HEK293 (cell line): ENCODE data around the gene ZNF768.

Source experiments
- HOXC10 ChIP-seq: sonication (generic); formaldehyde crosslinking; IDR thresholded peaks from 2 replicates; pipeline ENCODE4 v1.8.1; 2023; ENCODE audit warnings: mild to moderate bottlenecking, missing genetic modification reagents
- HOXD13 ChIP-seq: sonication (generic); formaldehyde crosslinking; IDR thresholded peaks from 2 replicates; pipeline ENCODE4 v1.8.0; 2022; ENCODE audit warnings: missing genetic modification reagents, borderline replicate concordance
- KLF7 ChIP-seq: fragments of 450-650 bp; formaldehyde crosslinking; IDR thresholded peaks from 2 replicates; pipeline ENCODE4 v1.5.1; 2016; ENCODE audit warnings: missing biosample characterization, missing genetic modification characterization, borderline replicate concordance
- KLF8 ChIP-seq: fragments of 450-650 bp; formaldehyde crosslinking; IDR thresholded peaks from 2 replicates; pipeline ENCODE4 v1.5.1; 2016; ENCODE audit warnings: missing biosample characterization, missing genetic modification characterization
- SP2 ChIP-seq: fragments of 450-650 bp; formaldehyde crosslinking; IDR thresholded peaks from 2 replicates; pipeline ENCODE4 v1.5.1; 2016; ENCODE audit warnings: missing biosample characterization, missing genetic modification characterization
- YY2 ChIP-seq: fragments of 450-650 bp; formaldehyde crosslinking; IDR thresholded peaks from 2 replicates; pipeline ENCODE4 v1.5.1; 2016; ENCODE audit warnings: missing biosample characterization, missing genetic modification characterization
- ZBTB17 ChIP-seq: fragments of 450-650 bp; formaldehyde crosslinking; IDR thresholded peaks from 2 replicates; pipeline ENCODE4 v1.5.1; 2016; ENCODE audit warnings: missing biosample characterization, missing genetic modification characterization
- ZBTB21 ChIP-seq: fragments of 450-650 bp; formaldehyde crosslinking; IDR thresholded peaks from 2 replicates; pipeline ENCODE4 v1.5.1; 2017; ENCODE audit warnings: missing biosample characterization, missing genetic modification characterization
- ZFP41 ChIP-seq: fragments of 450-650 bp; formaldehyde crosslinking; IDR thresholded peaks from 2 replicates; pipeline ENCODE4 v1.5.1; 2016; ENCODE audit warnings: missing biosample characterization, missing genetic modification characterization, borderline replicate concordance
- ZNF155 ChIP-seq: fragments of 450-650 bp; formaldehyde crosslinking; IDR thresholded peaks from 2 replicates; pipeline ENCODE4 v1.5.1; 2016; ENCODE audit warnings: missing biosample characterization, missing genetic modification characterization
- ZNF157 ChIP-seq: fragments of 450-650 bp; formaldehyde crosslinking; IDR thresholded peaks from 2 replicates; pipeline ENCODE4 v1.5.1; 2016; ENCODE audit warnings: missing biosample characterization, missing genetic modification characterization
- ZNF16 ChIP-seq: fragments of 450-650 bp; formaldehyde crosslinking; IDR thresholded peaks from 2 replicates; pipeline ENCODE4 v1.5.1; 2016; ENCODE audit warnings: low read depth, missing biosample characterization, missing genetic modification characterization
- ZNF174 ChIP-seq: fragments of 450-650 bp; formaldehyde crosslinking; IDR thresholded peaks from 2 replicates; pipeline ENCODE4 v1.5.0; 2017; ENCODE audit warnings: missing biosample characterization, mild to moderate bottlenecking, missing genetic modification characterization
- ZNF202 ChIP-seq: fragments of 450-650 bp; formaldehyde crosslinking; IDR thresholded peaks from 2 replicates; pipeline ENCODE4 v1.5.1; 2016; ENCODE audit warnings: missing biosample characterization, missing genetic modification characterization, borderline replicate concordance
- ZNF24 ChIP-seq: fragments of 450-650 bp; formaldehyde crosslinking; IDR thresholded peaks from 2 replicates; pipeline ENCODE4 v1.5.1; 2016; ENCODE audit warnings: missing biosample characterization, missing genetic modification characterization
- ZNF302 ChIP-seq: fragments of 450-650 bp; formaldehyde crosslinking; IDR thresholded peaks from 2 replicates; pipeline ENCODE4 v1.5.1; 2016; ENCODE audit warnings: missing biosample characterization, missing genetic modification characterization, low read depth
- ZNF311 ChIP-seq: fragments of 450-650 bp; formaldehyde crosslinking; IDR thresholded peaks from 2 replicates; pipeline ENCODE4 v1.5.1; 2017; ENCODE audit warnings: missing biosample characterization, missing genetic modification characterization, borderline replicate concordance
- ZNF514 ChIP-seq: fragments of 450-650 bp; formaldehyde crosslinking; IDR thresholded peaks from 2 replicates; pipeline ENCODE4 v1.5.1; 2016; ENCODE audit warnings: missing biosample characterization, missing genetic modification characterization
- ZNF530 ChIP-seq: fragments of 450-650 bp; formaldehyde crosslinking; IDR thresholded peaks from 2 replicates; pipeline ENCODE4 v1.5.1; 2016; ENCODE audit warnings: low read depth, missing biosample characterization, missing genetic modification characterization
- ZNF658 ChIP-seq: fragments of 450-650 bp; formaldehyde crosslinking; IDR thresholded peaks from 2 replicates; pipeline ENCODE4; 2016; ENCODE audit warnings: missing biosample characterization, missing genetic modification characterization
- ZNF664 ChIP-seq: fragments of 450-650 bp; formaldehyde crosslinking; IDR thresholded peaks from 2 replicates; pipeline ENCODE4 v1.5.1; 2016; ENCODE audit warnings: missing biosample characterization, missing genetic modification characterization
- ZNF701 ChIP-seq: fragments of 450-650 bp; formaldehyde crosslinking; IDR thresholded peaks from 2 replicates; pipeline ENCODE4 v1.5.1; 2016; ENCODE audit warnings: missing biosample characterization, missing genetic modification characterization
- ZNF768 ChIP-seq: fragments of 450-650 bp; formaldehyde crosslinking; IDR thresholded peaks from 2 replicates; pipeline ENCODE4 v1.5.1; 2018; ENCODE audit warnings: missing biosample characterization, mild to moderate bottlenecking, missing genetic modification characterization
- TF ChIP-seq, protein P1 (sequence below): fragments of 450-650 bp; formaldehyde crosslinking; IDR thresholded peaks from 2 replicates; pipeline ENCODE4 v1.5.1; 2017; ENCODE audit warnings: missing biosample characterization, mild to moderate bottlenecking, missing genetic modification characterization, moderate library complexity
- TF ChIP-seq, protein P2 (sequence below): fragments of 450-650 bp; formaldehyde crosslinking; IDR thresholded peaks from 2 replicates; pipeline ENCODE4 v1.5.1; 2016; ENCODE audit warnings: missing biosample characterization, missing genetic modification characterization
- TF ChIP-seq, protein P3 (sequence below): fragments of 450-650 bp; formaldehyde crosslinking; IDR thresholded peaks from 2 replicates; pipeline ENCODE4 v1.5.1; 2016; ENCODE audit warnings: missing biosample characterization, missing genetic modification characterization
- TF ChIP-seq, protein P4 (sequence below): fragments of 450-650 bp; formaldehyde crosslinking; IDR thresholded peaks from 2 replicates; pipeline ENCODE4 v1.5.1; 2016; ENCODE audit warnings: missing biosample characterization, missing genetic modification characterization
- TF ChIP-seq, protein P5 (sequence below): IDR thresholded peaks from 2 replicates; pipeline ENCODE4 v1.6.1; 2011; ENCODE audit warnings: mild to moderate bottlenecking, low read depth, low read length, borderline replicate concordance
- TF ChIP-seq, protein P6 (sequence below): fragments of 450-650 bp; formaldehyde crosslinking; IDR thresholded peaks from 2 replicates; pipeline ENCODE4 v1.5.1; 2017; ENCODE audit warnings: missing biosample characterization, missing genetic modification characterization
- TF ChIP-seq, protein P7 (sequence below): fragments of 450-650 bp; formaldehyde crosslinking; IDR thresholded peaks from 2 replicates; pipeline ENCODE4 v1.5.1; 2016; ENCODE audit warnings: missing biosample characterization, missing genetic modification characterization
- TF ChIP-seq, protein P8 (sequence below): fragments of 450-650 bp; formaldehyde crosslinking; IDR thresholded peaks from 2 replicates; pipeline ENCODE4 v1.5.1; 2017; ENCODE audit warnings: missing biosample characterization, missing genetic modification characterization

The ZNF768 gene

DNA sequence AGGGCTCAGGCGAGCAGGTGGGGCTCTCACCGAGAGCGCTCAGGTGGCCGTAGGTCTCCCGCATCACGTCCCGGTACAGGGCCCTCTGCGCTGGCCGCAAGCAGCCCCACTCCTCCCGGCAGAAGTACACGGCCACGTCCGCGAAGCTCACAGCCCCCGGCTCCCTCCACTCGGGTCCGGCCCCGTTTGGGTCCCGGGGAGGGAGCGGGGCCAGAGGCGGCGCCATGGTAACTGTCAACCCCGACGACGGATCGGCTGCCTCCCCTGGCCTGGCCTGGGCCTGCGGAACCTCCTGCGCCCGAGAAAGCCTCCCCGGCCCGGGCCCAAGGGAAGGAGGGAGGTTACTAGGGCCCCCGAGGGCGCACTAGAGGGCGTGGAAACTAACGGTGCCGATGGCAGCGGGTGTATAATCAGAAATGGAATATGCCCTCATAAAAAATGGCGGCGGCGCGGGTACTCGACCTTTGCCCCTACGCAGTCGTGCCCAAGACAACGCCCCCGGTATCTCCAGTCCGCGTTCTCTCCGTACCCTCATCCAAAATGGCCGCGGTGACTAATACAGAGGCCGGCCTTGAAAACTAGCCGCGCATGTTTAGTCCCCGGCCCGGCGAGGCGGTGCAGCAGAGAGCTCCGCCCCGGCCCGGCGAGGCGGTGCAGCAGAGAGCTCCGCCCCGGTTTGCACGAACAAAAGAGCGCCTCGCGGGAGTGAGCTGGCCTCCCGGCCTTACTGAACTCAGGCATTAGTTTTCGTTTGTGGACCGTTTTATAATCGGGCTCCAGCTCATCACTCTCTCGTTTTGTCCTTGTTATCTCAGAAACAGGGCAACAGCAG is 31.8 kb upstream of the ZNF768 start, which contains the start of gene ZNF764 (continued):
- TF ChIP-seq, protein P1, sequence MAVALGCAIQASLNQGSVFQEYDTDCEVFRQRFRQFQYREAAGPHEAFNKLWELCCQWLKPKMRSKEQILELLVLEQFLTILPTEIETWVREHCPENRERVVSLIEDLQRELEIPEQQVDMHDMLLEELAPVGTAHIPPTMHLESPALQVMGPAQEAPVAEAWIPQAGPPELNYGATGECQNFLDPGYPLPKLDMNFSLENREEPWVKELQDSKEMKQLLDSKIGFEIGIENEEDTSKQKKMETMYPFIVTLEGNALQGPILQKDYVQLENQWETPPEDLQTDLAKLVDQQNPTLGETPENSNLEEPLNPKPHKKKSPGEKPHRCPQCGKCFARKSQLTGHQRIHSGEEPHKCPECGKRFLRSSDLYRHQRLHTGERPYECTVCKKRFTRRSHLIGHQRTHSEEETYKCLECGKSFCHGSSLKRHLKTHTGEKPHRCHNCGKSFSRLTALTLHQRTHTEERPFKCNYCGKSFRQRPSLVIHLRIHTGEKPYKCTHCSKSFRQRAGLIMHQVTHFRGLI: no peak; the same call in 1 of the 2 replicates
- TF ChIP-seq, protein P2, sequence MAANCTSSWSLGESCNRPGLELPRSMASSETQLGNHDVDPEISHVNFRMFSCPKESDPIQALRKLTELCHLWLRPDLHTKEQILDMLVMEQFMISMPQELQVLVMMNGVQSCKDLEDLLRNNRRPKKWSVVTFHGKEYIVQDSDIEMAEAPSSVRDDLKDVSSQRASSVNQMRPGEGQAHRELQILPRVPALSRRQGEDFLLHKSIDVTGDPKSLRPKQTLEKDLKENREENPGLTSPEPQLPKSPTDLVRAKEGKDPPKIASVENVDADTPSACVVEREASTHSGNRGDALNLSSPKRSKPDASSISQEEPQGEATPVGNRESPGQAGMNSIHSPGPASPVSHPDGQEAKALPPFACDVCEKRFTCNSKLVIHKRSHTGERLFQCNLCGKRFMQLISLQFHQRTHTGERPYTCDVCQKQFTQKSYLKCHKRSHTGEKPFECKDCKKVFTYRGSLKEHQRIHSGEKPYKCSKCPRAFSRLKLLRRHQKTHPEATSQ (tag by site-specific recombination): peak; percentile 48; the same call in 1 of the 2 replicates
- no peak for TF ChIP-seq ZNF155 (tag by site-specific recombination)
- TF ChIP-seq ZNF768 (tag by site-specific recombination): no peak
- TF ChIP-seq ZBTB17 (tag by site-specific recombination): peak; percentile 95
- no peak for TF ChIP-seq ZNF202 (tag by site-specific recombination)
- TF ChIP-seq ZNF24: peak; percentile 84
- no peak for TF ChIP-seq HOXC10 (CRISPR knock-in tag)
- no peak for TF ChIP-seq ZNF701
- TF ChIP-seq, protein P3, sequence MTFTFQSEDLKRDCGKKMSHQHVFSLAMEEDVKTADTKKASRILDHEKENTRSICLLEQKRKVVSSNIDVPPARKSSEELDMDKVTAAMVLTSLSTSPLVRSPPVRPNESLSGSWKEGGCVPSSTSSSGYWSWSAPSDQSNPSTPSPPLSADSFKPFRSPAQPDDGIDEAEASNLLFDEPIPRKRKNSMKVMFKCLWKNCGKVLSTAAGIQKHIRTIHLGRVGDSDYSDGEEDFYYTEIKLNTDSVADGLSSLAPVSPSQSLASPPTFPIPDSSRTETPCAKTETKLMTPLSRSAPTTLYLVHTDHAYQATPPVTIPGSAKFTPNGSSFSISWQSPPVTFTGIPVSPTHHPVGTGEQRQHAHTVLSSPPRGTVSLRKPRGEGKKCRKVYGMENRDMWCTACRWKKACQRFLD (tag by site-specific recombination): no peak
- no peak for TF ChIP-seq ZFP41 (tag by site-specific recombination)
- TF ChIP-seq ZNF302 (tag by site-specific recombination): no peak
- no peak for TF ChIP-seq ZNF16 (tag by site-specific recombination)
- peak; percentile 98 for TF ChIP-seq SP2
- TF ChIP-seq ZBTB21 (tag by site-specific recombination): peak; percentile 34; the same call in 1 of the 2 replicates
- TF ChIP-seq ZNF658 (tag by site-specific recombination): no peak
- TF ChIP-seq ZNF530: no peak
- peak; percentile 88 for TF ChIP-seq KLF7 (tag by site-specific recombination)
- no peak for TF ChIP-seq ZNF174 (tag by site-specific recombination)
- 0 out of 2 replicates have a peak, but pooled peaks have one; percentile 18 for TF ChIP-seq HOXD13 (CRISPR knock-in tag)
- TF ChIP-seq, protein P4, sequence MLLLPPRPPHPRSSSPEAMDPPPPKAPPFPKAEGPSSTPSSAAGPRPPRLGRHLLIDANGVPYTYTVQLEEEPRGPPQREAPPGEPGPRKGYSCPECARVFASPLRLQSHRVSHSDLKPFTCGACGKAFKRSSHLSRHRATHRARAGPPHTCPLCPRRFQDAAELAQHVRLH (tag by site-specific recombination): peak; percentile 95
- TF ChIP-seq ZNF157: no peak
- TF ChIP-seq, protein P5, sequence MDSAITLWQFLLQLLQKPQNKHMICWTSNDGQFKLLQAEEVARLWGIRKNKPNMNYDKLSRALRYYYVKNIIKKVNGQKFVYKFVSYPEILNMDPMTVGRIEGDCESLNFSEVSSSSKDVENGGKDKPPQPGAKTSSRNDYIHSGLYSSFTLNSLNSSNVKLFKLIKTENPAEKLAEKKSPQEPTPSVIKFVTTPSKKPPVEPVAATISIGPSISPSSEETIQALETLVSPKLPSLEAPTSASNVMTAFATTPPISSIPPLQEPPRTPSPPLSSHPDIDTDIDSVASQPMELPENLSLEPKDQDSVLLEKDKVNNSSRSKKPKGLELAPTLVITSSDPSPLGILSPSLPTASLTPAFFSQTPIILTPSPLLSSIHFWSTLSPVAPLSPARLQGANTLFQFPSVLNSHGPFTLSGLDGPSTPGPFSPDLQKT: no peak
- TF ChIP-seq, protein P6, sequence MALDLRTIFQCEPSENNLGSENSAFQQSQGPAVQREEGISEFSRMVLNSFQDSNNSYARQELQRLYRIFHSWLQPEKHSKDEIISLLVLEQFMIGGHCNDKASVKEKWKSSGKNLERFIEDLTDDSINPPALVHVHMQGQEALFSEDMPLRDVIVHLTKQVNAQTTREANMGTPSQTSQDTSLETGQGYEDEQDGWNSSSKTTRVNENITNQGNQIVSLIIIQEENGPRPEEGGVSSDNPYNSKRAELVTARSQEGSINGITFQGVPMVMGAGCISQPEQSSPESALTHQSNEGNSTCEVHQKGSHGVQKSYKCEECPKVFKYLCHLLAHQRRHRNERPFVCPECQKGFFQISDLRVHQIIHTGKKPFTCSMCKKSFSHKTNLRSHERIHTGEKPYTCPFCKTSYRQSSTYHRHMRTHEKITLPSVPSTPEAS (tag by site-specific recombination): no peak
- peak; percentile 91 for TF ChIP-seq YY2 (tag by site-specific recombination)
- TF ChIP-seq KLF8 (tag by site-specific recombination): peak; percentile 96
- TF ChIP-seq, protein P7, sequence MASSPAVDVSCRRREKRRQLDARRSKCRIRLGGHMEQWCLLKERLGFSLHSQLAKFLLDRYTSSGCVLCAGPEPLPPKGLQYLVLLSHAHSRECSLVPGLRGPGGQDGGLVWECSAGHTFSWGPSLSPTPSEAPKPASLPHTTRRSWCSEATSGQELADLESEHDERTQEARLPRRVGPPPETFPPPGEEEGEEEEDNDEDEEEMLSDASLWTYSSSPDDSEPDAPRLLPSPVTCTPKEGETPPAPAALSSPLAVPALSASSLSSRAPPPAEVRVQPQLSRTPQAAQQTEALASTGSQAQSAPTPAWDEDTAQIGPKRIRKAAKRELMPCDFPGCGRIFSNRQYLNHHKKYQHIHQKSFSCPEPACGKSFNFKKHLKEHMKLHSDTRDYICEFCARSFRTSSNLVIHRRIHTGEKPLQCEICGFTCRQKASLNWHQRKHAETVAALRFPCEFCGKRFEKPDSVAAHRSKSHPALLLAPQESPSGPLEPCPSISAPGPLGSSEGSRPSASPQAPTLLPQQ (tag by site-specific recombination): 0 out of 2 replicates have a peak, but pooled peaks have one; percentile 50
- TF ChIP-seq, protein P8, sequence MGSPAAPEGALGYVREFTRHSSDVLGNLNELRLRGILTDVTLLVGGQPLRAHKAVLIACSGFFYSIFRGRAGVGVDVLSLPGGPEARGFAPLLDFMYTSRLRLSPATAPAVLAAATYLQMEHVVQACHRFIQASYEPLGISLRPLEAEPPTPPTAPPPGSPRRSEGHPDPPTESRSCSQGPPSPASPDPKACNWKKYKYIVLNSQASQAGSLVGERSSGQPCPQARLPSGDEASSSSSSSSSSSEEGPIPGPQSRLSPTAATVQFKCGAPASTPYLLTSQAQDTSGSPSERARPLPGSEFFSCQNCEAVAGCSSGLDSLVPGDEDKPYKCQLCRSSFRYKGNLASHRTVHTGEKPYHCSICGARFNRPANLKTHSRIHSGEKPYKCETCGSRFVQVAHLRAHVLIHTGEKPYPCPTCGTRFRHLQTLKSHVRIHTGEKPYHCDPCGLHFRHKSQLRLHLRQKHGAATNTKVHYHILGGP (tag by site-specific recombination): no peak
- TF ChIP-seq ZNF664: no peak
- no peak for TF ChIP-seq ZNF514 (tag by site-specific recombination)
- TF ChIP-seq ZNF311: no peak
